ENCODE measurements around the gene NHS.

DNA sequence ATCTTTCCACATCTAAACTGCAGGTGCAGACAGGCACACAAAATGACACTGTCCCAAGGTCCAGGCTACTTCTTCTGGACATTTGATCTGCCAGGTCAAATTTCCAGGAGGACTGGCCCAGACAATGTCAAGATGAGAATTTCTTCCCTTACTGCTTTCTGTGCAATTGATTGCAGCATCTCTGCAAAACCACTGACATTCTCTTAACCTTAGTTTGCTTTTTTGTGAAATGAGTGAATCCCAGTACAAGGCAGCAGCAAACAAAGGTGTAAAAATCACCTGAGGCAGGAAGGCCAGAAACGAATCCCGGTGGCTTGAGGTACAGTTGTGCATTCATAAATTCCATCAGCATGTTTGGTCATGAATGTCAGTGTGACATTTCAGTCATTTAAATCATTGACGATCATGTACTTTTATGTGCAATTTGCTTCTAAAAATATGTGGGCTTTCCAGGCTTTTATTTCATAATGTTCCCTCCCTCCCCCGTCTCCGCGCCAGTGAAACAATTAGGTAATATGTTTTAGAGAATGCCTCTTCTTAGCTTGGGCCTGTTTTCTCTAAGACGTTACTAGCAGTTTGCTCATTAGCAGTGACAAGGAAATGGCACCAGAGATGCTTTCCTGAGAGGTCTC, 39.1 kb downstream of the NHS start:
- TF ChIP-seq, protein P1, sequence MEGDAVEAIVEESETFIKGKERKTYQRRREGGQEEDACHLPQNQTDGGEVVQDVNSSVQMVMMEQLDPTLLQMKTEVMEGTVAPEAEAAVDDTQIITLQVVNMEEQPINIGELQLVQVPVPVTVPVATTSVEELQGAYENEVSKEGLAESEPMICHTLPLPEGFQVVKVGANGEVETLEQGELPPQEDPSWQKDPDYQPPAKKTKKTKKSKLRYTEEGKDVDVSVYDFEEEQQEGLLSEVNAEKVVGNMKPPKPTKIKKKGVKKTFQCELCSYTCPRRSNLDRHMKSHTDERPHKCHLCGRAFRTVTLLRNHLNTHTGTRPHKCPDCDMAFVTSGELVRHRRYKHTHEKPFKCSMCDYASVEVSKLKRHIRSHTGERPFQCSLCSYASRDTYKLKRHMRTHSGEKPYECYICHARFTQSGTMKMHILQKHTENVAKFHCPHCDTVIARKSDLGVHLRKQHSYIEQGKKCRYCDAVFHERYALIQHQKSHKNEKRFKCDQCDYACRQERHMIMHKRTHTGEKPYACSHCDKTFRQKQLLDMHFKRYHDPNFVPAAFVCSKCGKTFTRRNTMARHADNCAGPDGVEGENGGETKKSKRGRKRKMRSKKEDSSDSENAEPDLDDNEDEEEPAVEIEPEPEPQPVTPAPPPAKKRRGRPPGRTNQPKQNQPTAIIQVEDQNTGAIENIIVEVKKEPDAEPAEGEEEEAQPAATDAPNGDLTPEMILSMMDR (optimal IDR thresholded peaks at IDR 0.05 in 1 of 3, IDR thresholded peaks at IDR 0.05 in 1 of 3, conservative IDR thresholded peaks at IDR 0.05 in 1 of 3; ENCODE audit: extremely low read depth in 1 of 3, insufficient read depth in 2 of 3, low read length in 3 of 3), result no peak
- no peak for TF ChIP-seq EZH2 (IDR thresholded peaks at IDR 0.05; ENCODE audit: low read length)
